ENCODE results near the gene NUPR1.

DNA sequence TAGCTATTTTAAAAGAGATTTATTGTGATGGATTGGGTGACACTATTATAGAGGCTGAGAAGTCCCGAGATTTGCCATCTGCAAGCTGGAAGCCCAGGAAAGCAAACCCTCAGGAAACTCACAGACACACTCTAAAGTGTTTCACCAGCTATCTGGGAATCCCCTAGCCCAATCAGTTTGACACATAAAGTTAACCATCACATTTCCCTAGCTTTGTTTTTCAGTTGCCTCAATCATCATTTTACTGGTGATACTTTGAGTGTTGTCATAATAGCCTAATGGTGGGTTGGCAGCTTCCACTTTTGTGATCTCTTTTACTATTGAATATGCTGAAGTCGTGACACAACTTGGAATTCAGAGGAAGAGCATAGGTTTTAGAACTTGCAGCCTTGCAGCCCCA lies 16.8 kb upstream of the NUPR1 start:
- TF ChIP-seq, protein P1, sequence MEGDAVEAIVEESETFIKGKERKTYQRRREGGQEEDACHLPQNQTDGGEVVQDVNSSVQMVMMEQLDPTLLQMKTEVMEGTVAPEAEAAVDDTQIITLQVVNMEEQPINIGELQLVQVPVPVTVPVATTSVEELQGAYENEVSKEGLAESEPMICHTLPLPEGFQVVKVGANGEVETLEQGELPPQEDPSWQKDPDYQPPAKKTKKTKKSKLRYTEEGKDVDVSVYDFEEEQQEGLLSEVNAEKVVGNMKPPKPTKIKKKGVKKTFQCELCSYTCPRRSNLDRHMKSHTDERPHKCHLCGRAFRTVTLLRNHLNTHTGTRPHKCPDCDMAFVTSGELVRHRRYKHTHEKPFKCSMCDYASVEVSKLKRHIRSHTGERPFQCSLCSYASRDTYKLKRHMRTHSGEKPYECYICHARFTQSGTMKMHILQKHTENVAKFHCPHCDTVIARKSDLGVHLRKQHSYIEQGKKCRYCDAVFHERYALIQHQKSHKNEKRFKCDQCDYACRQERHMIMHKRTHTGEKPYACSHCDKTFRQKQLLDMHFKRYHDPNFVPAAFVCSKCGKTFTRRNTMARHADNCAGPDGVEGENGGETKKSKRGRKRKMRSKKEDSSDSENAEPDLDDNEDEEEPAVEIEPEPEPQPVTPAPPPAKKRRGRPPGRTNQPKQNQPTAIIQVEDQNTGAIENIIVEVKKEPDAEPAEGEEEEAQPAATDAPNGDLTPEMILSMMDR (conservative IDR thresholded peaks at IDR 0.05; ENCODE audit: low read depth, low read length): no peak
- no peak for TF ChIP-seq EZH2 (IDR thresholded peaks at IDR 0.05; ENCODE audit: borderline replicate concordance, low read depth, low read length, poor library complexity, severe bottlenecking)
